ENCODE data around the gene CD8B. TPM values are rescaled to one million over a fixed set of nuclear protein-coding genes. Genes with fewer than 3 reads are reported as not detected.

CD8B gene
- total RNA-seq, 1 experiment from 2014 or later = 0.47 TPM

DNA sequence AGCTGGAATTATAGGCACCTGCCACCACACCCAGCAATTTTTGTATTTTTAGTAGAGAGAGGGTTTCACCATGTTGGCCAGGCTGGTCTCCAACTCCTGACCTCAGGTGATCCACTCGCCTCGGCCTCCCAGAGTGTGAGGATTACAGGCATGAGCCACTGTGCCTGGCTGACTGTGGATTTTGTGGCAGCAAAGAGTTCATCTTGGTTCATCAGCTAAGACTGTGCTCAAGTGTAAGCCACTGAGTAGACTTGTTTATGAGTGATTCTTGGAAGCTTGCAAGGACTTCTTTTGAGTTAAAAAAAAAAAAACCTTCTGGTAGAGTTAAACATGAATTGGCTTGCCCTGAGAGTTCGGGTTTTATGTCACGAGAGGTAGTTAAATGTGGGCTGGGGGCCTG lies 34.7 kb downstream of the CD8B start:
- DNase-seq (ENCODE audit: low read depth, low spot score) (no peak), ATAC-seq (no peak)
- intact Hi-C loops (cut with micrococcal nuclease) = no loop called here
- H3K27me3 ChIP-seq (ENCODE audit: insufficient read depth, low read length) = no peaks in the 10 kb centered on the region
- ChIA-PET RAD21 (ENCODE audit: low non-redundant PET in 1 of 2, low total read pairs in 2 of 2, uncharacterized antibody in 2 of 2, unreplicated experiment in 2 of 2) (no interaction called here), POLR2A (no interaction called here), CTCF (no interaction called here)
- H3K27ac ChIP-seq (ENCODE audit: low read depth, low read length) = no peak overlapping the region
- no peak overlapping the region for H2AFZ ChIP-seq (ENCODE audit: low read depth, low read length, poor library complexity, severe bottlenecking)
- H4K20me1 ChIP-seq (ENCODE audit: insufficient read depth) = no peaks in the 10 kb centered on the region
- no peaks in the 10 kb centered on the region for H3K9me3 ChIP-seq (ENCODE audit: control insufficient read depth in 1 of 2, insufficient read depth in 1 of 2, low read depth in 1 of 2, low read length in 2 of 2)
- H3K79me2 ChIP-seq (ENCODE audit: insufficient read depth, low read length) = no peaks in the 10 kb centered on the region
- no peak overlapping the region for H3K4me3 ChIP-seq (replicated peaks in 1 of 2; ENCODE audit: low read depth in 1 of 2, low read length in 2 of 2)
- H3K4me1 ChIP-seq (ENCODE audit: control insufficient read depth in 1 of 2, insufficient read depth in 2 of 2, low read length in 2 of 2) = no peaks in the 10 kb centered on the region
- H3K9me2 ChIP-seq (ENCODE audit: insufficient read depth) = no peaks in the 10 kb centered on the region
- TF ChIP-seq EGR1 (IDR thresholded peaks at IDR 0.05; ENCODE audit: low read depth) (no peak), POLR2A (IDR thresholded peaks at IDR 0.05; ENCODE audit: borderline replicate concordance, extremely low read depth, insufficient read depth, insufficient read length) (no peak), YY1 (IDR thresholded peaks at IDR 0.05; ENCODE audit: extremely low read depth, insufficient replicate concordance, low read depth, low read length) (no peak)
- TF ChIP-seq, protein P1, sequence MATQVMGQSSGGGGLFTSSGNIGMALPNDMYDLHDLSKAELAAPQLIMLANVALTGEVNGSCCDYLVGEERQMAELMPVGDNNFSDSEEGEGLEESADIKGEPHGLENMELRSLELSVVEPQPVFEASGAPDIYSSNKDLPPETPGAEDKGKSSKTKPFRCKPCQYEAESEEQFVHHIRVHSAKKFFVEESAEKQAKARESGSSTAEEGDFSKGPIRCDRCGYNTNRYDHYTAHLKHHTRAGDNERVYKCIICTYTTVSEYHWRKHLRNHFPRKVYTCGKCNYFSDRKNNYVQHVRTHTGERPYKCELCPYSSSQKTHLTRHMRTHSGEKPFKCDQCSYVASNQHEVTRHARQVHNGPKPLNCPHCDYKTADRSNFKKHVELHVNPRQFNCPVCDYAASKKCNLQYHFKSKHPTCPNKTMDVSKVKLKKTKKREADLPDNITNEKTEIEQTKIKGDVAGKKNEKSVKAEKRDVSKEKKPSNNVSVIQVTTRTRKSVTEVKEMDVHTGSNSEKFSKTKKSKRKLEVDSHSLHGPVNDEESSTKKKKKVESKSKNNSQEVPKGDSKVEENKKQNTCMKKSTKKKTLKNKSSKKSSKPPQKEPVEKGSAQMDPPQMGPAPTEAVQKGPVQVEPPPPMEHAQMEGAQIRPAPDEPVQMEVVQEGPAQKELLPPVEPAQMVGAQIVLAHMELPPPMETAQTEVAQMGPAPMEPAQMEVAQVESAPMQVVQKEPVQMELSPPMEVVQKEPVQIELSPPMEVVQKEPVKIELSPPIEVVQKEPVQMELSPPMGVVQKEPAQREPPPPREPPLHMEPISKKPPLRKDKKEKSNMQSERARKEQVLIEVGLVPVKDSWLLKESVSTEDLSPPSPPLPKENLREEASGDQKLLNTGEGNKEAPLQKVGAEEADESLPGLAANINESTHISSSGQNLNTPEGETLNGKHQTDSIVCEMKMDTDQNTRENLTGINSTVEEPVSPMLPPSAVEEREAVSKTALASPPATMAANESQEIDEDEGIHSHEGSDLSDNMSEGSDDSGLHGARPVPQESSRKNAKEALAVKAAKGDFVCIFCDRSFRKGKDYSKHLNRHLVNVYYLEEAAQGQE (IDR thresholded peaks at IDR 0.05; ENCODE audit: low read depth) = no peak
- H3K4me2 ChIP-seq (ENCODE audit: low read length) = no peak overlapping the region
- H3K36me3 ChIP-seq (ENCODE audit: control insufficient read depth in 1 of 2, insufficient read depth in 2 of 2, low read length in 2 of 2) = no peaks in the 10 kb centered on the region
- no TSS peak for BruUV-seq (replicated peaks)
- H3K9ac ChIP-seq (ENCODE audit: low read length) = no peak overlapping the region

DNA sequence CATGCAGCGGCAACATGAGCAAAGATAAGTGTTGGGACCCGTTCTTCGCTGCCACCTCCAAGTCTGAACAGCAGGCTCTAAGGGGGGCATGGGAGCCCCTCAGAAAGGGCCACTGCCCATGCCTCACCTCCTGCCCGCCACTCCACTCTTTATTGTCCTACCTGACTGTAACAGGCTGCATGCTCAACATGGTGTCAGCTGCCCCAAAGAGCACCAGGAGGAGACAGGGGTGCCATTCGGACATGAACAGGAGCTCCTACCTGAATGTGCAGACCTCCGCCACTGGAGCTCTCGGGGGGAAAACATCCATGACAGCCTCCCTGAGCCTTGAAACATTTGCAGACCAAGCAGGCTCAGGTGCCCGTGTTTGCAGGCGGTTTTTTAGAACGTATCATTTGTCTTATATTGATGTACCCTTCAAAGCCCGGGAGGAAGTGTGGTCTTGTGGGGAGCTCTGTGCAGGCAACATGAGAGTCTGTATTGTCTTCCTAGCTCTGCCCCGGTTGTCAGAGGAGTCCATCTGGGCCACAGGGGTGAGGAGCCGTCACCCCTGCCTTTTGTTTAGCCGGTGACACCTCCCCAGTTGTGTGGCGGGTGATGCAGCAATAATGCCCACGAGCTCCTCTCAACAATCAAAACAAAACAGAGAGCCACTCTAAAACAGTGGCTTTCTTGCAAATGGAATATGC lies 35.8 kb downstream of the CD8B start:
- ChIA-PET POLR2A (no interaction called here), CTCF (no interaction called here), RAD21 (ENCODE audit: low non-redundant PET in 1 of 2, low total read pairs in 2 of 2, uncharacterized antibody in 2 of 2, unreplicated experiment in 2 of 2) (no interaction called here)
- no peak overlapping the region for H3K9ac ChIP-seq (ENCODE audit: low read length)
- no peaks in the 10 kb centered on the region for H3K36me3 ChIP-seq (ENCODE audit: control insufficient read depth in 1 of 2, insufficient read depth in 2 of 2, low read length in 2 of 2)
- no peak overlapping the region for H3K4me2 ChIP-seq (ENCODE audit: low read length)
- no peaks in the 10 kb centered on the region for H3K9me2 ChIP-seq (ENCODE audit: insufficient read depth)
- no peaks in the 10 kb centered on the region for H3K27me3 ChIP-seq (ENCODE audit: insufficient read depth, low read length)
- H3K79me2 ChIP-seq (ENCODE audit: insufficient read depth, low read length) = no peaks in the 10 kb centered on the region
- H3K27ac ChIP-seq (ENCODE audit: low read depth, low read length) = no peak overlapping the region
- H3K4me1 ChIP-seq (ENCODE audit: control insufficient read depth in 1 of 2, insufficient read depth in 2 of 2, low read length in 2 of 2) = no peaks in the 10 kb centered on the region
- H3K4me3 ChIP-seq (replicated peaks in 1 of 2; ENCODE audit: low read depth in 1 of 2, low read length in 2 of 2) = no peak overlapping the region
- no peaks in the 10 kb centered on the region for H4K20me1 ChIP-seq (ENCODE audit: insufficient read depth)
- BruUV-seq (replicated peaks) = no TSS peak
- DNase-seq (ENCODE audit: low read depth, low spot score) (no peak), ATAC-seq (no peak)
- intact Hi-C loops (cut with micrococcal nuclease) = no loop called here
- H2AFZ ChIP-seq (ENCODE audit: low read depth, low read length, poor library complexity, severe bottlenecking) = no peak overlapping the region
- no peaks in the 10 kb centered on the region for H3K9me3 ChIP-seq (ENCODE audit: control insufficient read depth in 1 of 2, insufficient read depth in 1 of 2, low read depth in 1 of 2, low read length in 2 of 2)
- no peak for TF ChIP-seq ZFX (IDR thresholded peaks at IDR 0.05)
- TF ChIP-seq, protein P2, sequence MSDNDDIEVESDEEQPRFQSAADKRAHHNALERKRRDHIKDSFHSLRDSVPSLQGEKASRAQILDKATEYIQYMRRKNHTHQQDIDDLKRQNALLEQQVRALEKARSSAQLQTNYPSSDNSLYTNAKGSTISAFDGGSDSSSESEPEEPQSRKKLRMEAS (IDR thresholded peaks at IDR 0.05) = no peak
- TF ChIP-seq ELF1 (IDR thresholded peaks at IDR 0.05; ENCODE audit: borderline replicate concordance, low read depth) = no peak
- TF ChIP-seq SRF (IDR thresholded peaks at IDR 0.05; ENCODE audit: low read depth) = no peak
- no peak for TF ChIP-seq CBX3 (IDR thresholded peaks at IDR 0.05; ENCODE audit: low read depth)
- TF ChIP-seq, protein P1 (IDR thresholded peaks at IDR 0.05; ENCODE audit: low read depth) = no peak
- TF ChIP-seq ZNF274 (IDR thresholded peaks at IDR 0.05; ENCODE audit: low read depth, low read length) = no peak
- TF ChIP-seq CEBPB (IDR thresholded peaks at IDR 0.05; ENCODE audit: low read depth) = no peak
